Renal pelvis (tissue), 4 donors: ENCODE data around the gene LINGO3. TPM values are rescaled to one million over a fixed set of nuclear protein-coding genes. Genes with fewer than 3 reads are reported as not detected.

Experiments used
- DNase-seq: peaks from one replicate; pipeline ENCODE4 v3.0.0-alpha.2; 2013
- polyA plus RNA-seq, 3 donors: library from polyadenylated mRNA; unstranded; fragments of 120-200 nt; gene quantifications; one replicate each; pipeline ENCODE4 v1.2.1, GENCODE V29; 2013; ENCODE audit not compliant: insufficient read length in 3 of 3

The LINGO3 gene
- polyA plus RNA-seq, 3 donors, result 0.09 TPM; not detected in 2

DNA sequence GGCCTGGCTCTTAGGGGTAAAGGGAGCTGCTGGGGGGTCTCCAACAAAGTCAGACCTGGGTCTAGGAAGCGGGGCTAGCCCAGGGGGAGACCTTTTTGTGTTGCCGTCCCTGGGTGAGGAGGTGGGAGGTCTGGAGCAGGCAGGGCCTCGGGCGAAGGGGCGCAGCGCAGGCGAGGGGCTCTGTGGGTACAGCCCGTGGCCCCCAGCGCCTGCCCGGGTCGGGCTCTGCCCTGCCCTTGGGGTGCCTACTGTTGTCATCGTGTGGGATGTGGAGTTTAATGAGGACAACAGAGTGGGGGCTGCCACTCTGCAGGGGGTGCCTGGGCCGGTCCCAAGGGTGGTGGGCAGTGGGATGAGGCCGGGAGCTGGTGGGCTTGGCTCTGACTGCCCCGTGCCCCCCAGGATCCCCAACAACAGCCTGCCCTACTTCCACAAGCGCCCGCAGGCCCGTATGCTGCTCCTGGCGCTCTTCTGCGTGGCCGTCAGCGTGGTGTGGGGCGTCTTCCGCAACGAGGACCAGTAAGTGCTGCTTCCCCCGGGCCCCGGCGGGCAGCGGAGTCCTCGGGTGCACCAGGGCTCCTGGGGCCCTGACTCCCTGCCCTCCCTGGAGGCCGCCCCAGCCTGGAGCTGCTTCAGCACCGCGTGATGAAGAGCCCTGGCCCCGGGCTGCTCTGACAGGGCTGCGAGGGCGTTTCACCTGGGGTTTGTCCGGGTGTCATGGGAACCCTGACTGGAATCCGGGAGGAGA lies 32.7 kb upstream of the LINGO3 start:
- DNase-seq, result no peak

DNA sequence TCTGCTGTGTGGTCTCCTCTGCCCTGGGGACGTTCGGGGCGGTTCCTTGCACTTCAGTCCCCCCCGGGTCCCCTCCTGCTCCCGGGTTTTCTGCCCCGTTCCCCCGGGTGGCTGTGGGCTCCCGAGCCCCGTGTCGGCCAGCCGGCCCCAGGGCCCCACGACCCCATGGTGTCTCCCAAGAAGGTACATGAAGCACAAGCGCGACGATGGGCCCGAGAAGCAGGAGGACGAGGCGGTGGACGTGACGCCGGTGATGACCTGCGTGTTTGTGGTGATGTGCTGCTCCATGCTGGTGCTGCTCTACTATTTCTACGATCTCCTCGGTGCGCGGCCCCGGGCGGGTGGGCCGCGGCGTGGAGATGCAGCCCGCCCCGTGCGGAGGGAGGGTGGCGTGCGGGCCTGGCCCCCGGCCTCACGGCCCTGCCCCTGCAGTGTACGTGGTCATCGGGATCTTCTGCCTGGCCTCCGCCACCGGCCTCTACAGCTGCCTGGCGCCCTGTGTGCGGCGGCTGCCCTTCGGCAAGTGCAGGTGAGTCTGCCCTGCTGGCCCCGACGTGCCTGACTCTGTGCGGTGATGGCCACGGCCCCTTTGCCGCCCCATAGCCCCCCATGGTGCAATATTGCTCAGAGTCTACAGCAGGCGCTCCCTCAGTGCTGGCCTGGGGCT lies 31.8 kb upstream of the LINGO3 start:
- no peak for DNase-seq

DNA sequence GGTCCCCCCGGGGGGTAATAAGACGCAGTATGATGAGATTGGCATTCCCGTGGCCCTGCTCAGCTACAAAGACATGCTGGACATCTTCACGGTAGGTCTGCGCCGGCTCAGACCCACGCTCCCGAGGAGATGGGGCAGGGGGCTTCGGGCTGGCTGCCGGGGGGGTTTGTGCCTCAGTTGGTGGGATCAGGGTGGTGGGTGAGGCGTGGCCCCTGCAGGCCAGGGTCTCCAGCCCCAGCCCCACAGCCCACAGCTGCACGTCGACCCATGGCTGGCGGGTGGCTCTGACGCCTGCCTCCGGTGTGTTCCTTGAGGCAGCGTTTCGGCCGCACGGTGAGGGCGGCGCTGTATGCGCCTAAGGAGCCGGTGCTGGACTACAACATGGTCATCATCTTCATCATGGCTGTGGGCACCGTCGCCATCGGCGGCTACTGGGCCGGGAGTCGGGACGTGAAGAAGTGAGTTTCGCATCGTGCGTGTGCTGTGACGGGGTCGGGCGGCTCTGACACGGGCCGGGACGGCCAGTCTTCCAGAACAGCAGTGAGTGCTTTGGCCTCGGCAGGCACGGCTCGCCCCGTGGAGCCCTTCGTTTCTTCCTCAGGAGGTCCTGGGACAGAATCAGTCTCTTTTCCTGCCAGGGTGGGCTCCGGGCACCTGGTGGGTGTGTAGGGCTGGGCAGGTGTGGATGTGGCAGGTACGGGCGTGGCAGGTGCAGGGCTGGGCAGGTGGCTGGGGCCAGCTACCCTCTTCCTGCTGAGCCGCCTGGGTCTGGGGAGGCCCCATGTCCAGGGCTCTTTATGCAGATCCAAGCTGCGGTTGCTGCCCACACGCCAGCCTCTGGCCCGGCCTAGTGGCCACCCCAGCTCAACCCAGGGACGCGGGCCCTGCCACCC lies 31.0 kb upstream of the LINGO3 start:
- DNase-seq, result no peak

GRCh38 chr19:2338055-2338615 lies 30.2 kb upstream of the LINGO3 start:
- no peak for DNase-seq

DNA sequence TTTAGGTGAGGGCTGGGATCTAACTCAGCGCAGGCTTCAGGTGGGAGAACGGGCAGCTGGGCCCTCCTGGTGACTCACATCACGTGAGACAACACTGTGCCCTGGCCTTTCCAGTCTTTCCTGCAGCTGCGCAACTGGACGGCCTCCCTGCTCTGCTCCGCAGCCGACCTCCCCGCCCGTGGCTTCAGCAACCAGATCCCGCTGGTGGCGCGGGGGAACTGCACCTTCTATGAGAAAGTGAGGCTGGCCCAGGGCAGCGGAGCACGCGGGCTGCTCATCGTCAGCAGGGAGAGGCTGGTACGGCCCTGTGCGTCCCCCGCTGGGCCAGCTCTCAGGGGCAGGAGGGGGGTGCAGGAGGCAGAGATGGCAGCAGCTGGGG lies 29.4 kb upstream of the LINGO3 start:
- DNase-seq, result peak; percentile 87

DNA sequence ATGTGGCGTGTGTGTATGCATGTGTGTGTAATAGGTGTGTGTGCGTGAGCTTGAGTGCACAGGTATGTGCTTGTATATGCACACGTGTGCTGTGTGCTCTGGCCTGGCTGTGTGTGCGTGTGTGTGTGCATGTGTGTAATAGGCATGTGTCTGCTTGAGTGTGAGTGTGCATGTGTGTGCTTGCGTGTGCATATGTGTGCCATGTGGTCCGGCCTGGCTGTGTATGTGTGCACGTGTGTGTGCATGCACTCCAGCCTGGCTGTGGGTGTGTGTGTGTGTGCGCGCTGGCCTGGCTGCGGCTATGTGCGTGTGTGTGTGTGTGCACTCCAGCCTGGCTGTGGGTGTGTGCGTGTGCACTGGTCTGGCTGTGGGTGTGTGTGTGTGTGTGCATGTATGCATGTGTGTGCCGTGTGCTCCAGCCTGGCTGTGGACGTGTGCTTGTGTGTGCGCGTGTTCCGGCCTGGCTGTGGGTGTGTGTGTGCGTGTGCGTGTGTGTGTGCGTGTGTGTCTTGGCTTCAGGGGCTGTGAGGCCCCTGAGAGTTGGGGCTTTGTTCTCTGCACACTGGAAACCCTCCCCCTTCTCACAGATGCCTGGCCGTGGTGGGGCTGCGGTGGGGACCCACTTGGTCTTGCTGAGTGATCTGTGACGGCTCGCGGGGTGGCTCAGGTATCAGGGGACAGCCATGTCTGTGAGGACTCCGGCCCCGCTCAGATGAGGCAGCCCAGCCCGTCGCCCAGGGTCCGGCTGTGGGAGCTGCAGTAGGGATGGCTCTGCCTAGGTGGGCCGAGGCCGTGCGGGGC lies 28.8 kb upstream of the LINGO3 start:
- no peak for DNase-seq

DNA sequence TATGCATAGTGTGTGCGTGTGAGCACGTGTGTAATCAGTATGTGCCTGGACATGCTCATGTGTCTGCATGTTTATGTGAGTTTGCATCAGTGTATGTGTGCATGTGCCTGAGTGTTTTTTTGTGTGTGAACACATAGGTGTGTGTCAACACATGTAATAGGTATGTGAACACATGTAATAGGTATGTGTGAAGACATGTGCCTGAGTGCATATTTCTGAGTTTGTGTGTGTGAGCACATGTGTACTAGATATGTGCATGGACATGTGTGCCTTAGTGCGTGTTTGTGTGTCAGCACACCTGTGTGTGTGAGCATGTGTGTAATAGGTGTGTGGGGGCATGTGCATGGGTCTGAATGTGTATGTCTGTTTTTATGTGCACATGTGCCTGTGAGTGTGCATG lies 27.9 kb upstream of the LINGO3 start:
- no peak for DNase-seq

DNA sequence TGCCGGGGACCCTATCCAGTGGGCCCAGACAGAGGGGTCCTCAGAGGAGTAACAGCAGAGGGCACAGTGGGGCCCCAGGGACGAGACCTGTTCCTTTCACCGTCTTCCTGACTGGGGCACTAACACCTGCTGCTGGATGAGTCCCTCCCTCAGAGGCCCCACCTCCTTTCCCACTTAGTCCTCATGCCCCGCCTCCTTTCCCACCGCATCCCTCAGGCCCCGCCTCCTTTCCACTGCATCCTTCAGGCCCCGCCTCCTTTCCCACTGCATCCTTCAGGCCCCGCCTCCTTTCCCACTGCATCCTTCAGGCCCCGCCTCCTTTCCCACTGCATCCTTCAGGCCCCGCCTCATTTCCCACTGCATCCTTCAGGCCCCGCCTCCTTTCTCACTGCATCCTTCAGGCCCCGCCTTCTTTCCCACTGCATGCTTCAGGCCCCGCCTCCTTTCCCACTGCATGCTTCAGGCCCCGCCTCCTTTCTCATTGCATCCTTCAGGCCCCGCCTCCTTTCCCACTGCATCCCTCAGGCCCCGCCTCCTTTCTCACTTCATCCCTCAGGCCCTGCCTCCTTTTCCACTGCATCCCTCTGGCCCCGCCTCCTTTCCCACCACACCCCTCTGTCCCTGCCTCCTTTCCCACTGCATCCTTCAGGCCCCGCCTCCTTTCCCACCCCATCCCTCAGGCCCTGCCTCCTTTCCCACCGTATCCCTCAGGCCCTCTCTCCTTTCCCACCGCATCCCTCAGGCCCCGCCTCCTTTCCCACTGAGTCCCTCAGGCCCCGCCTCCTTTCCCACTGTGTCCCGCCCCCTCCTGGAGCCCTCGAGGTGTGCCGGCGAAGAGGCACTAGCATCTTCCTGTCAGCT lies 27.3 kb upstream of the LINGO3 start:
- DNase-seq, result no peak

GRCh38 chr19:2334426-2334825 lies 26.5 kb upstream of the LINGO3 start:
- DNase-seq, result no peak

DNA sequence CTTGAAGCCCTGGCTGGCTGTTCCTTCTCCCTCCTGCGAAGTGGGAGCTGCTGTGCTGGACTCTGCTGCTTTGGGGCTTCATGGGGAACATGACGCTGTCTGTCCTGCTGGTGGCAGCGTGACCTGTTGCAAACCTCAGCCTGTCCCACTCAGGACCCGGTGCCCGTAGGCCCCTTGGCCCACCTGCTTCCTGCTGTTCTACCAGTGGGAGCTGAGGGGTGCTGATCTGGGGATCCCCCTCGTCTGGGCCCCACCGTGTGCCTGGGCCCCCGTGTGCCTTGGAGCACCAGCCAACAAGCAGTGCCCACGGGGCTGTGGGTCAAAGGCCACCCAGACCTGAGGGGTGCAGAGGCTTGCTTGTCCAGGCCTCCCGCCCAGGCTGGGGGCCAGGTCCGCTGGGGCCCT lies 25.9 kb upstream of the LINGO3 start:
- DNase-seq, result no peak

GRCh38 chr19:2333027-2333806 lies 25.3 kb upstream of the LINGO3 start:
- DNase-seq, result no peak

DNA sequence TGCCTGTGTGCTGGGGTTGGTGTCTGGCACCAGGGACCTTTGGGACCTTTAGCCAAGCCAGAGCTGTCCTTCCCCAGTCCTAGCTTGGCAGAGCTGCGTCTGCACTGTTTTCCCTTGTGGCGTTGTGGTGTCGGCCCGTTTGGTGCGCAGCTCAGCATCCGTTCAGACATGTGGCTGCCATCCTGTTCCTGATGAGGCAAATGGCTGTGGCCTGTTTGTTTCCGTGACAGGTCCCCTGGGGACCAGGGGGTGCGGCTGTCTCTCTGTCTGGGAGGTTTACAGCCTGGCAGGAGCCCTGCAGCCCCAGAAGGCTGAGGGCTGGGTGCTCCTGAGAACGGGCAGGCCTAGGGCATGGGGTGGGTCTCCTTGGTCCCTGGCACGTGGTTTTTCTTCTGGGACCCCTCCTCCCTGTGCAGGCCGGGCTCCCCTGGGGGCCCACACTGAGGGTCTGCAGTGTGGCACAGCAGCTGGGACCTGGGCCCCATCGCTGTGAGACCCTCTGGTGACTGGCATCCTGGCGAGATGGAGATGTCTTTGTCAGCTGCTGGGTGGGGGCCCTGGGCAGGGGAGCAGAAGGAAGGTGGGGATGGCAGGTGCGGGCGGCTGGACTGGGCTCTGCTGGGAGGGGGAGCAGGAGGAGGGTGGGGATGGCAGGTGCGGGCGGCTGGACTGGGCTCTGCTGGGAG lies 24.5 kb upstream of the LINGO3 start:
- DNase-seq, result no peak

- DNase-seq, result no peak
These were observed 23.8 kb upstream of the LINGO3 start for GRCh38 chr19:2331601-2332246.

DNA sequence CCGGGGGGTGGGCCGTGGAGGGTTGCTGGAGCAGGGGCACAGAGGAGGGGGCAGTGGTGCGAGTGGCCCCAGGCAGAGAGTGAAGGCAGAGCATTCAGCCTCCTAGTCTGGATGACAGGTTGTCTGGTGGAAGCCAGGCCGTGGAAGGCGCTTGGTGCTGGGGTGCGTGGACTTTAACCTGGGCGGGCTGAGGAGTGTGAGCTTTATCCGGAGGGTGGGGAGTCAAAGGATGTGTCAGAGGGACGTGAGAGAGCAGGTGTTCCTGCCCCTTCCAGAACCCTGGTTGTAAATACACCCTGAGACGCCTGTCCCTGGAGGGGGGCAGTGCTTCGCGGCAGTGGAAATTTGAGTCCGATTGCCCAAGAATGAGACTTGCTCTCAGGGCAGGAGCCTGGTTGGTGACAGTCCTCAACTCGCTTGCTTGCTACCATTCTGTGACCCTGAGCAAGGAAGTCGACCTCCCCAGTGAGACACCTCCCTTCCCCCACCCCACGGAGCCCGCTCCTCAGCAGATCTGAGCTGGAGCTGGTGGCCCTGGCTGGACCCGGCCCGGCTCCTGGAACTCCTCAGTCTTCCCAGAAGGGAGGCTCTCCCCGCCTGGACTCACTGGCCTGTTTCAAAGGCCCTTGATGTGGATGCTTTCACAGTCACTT lies 22.8 kb upstream of the LINGO3 start:
- DNase-seq, result no peak

DNA sequence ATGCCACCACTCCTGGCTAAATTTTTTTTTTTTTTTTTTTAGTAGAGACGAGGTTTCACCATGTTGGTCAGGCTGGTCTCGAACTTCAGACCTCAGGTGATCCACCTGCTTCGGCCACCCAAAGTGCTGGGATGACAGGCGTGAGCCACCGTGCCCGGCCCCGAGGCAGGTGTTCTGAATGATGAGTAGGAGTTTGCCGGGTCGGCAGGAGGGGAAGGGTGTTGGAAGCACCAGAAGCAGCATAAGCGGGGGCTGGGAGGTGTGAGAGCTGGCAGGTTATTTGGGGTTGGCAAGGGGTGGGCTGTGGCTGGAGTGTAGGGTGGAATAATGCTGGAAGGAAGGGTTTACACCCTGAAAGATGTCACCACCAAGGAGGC lies 22.3 kb upstream of the LINGO3 start:
- no peak for DNase-seq

GRCh38 chr19:2329501-2329916 lies 21.6 kb upstream of the LINGO3 start:
- no peak for DNase-seq

DNA sequence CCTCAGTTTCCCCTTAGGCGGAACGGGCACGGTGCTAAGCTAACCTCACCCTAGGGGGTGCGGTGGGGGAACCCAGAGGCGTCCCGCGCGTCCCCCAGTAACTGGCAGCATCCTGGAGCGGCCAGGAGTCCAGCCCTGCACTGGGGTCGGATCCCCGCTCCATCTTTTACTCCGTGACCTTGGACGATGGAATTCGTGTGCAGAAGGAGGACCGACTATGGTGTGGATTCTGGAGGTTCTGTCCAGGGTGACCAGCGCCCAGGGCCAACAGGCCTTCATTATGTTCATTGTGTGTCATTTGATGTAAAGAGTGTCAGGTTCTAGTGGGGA lies 21.2 kb upstream of the LINGO3 start:
- DNase-seq, result no peak
